WTC11 (cell line): ENCODE results near the gene SH3TC2.

Experiments used
- ATF1 ChIP-seq: sonication (generic); formaldehyde crosslinking; IDR thresholded peaks from 2 replicates; pipeline ENCODE4 v1.8.1; 2023; ENCODE audit warnings: mild to moderate bottlenecking, moderate library complexity, missing genetic modification reagents
- CDX4 ChIP-seq: fragments of 250-450 bp; sonication (Bioruptor Pico); IDR thresholded peaks from 2 replicates; pipeline ENCODE4 v1.9.0; 2021; ENCODE audit warnings: moderate library complexity, mild to moderate bottlenecking, inconsistent platforms, borderline replicate concordance
- CTCF ChIP-seq: fragments of 200-600 bp; IDR thresholded peaks from 2 replicates; pipeline ENCODE4 v1.8.0; 2022; ENCODE audit warnings: antibody characterized with exemption
- E2F5 ChIP-seq: sonication (generic); formaldehyde crosslinking; IDR thresholded peaks from 2 replicates; pipeline ENCODE4 v1.8.1; 2022; ENCODE audit warnings: mild to moderate bottlenecking, moderate library complexity, missing genetic modification reagents
- FOXJ3 ChIP-seq: sonication (generic); formaldehyde crosslinking; IDR thresholded peaks from 2 replicates; pipeline ENCODE4 v1.9.0; 2021; ENCODE audit warnings: missing genetic modification reagents, mild to moderate bottlenecking, borderline replicate concordance
- USF1 ChIP-seq: sonication (generic); formaldehyde crosslinking; IDR thresholded peaks from 2 replicates; pipeline ENCODE4 v1.8.0; 2022; ENCODE audit warnings: mild to moderate bottlenecking, missing genetic modification reagents
- ZNF281 ChIP-seq: sonication (generic); formaldehyde crosslinking; IDR thresholded peaks from 2 replicates; pipeline ENCODE4 v1.8.0; 2023; ENCODE audit warnings: mild to moderate bottlenecking, missing genetic modification reagents
- ZNF512 ChIP-seq: sonication (generic); formaldehyde crosslinking; IDR thresholded peaks from 2 replicates; pipeline ENCODE4 v1.8.1; 2022; ENCODE audit warnings: missing genetic modification reagents, borderline replicate concordance

GRCh38 chr5:149014571-149015031 lies 48.3 kb downstream of the SH3TC2 start:
- TF ChIP-seq E2F5 (CRISPR knock-in tag), result no peak
- TF ChIP-seq CTCF, result no peak
- no peak for TF ChIP-seq FOXJ3 (CRISPR knock-in tag)
- no peak for TF ChIP-seq ZNF512 (CRISPR knock-in tag)
- no peak for TF ChIP-seq USF1 (CRISPR knock-in tag)
- TF ChIP-seq ZNF281 (CRISPR knock-in tag), result no peak
- no peak for TF ChIP-seq ATF1
- TF ChIP-seq CDX4 (CRISPR knock-in tag), result no peak
